Measurements from ENCODE around the gene PKN1. TPM values are rescaled to one million over a fixed set of nuclear protein-coding genes. Genes with fewer than 3 reads are reported as not detected.
"Not testable (repeated sequence)": the region's sequence is repeated elsewhere in the genome, so short reads cannot be mapped to it uniquely, and the experiment has no call there.

Gene PKN1
- polyA plus RNA-seq, 3 donors = 49.5 to 119 (median 49.6) TPM

DNA sequence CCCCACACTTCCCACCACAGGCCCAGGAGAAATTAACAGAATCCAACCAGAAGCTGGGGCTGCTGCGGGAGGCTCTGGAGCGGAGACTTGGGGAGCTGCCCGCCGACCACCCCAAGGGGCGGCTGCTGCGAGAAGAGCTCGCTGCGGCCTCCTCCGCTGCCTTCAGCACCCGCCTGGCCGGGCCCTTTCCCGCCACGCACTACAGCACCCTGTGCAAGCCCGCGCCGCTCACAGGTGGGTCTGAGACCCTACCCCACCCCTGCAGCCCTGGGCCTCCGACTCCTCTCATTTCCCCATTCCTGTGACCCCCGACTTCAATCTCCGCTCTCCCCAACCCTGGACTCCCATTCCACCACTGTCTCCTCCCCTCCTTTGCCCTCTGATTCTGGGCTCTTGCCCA lies 17.8 kb downstream of the PKN1 start:
- H3K27me3 ChIP-seq (ENCODE audit: control insufficient read depth in 2 of 2, insufficient read depth in 2 of 2, low read length in 2 of 2) = no peaks in the 10 kb centered on the region
- H3K4me1 ChIP-seq (ENCODE audit: control insufficient read depth in 1 of 2, insufficient read depth in 2 of 2, low read length in 2 of 2) = no peaks in the 10 kb centered on the region
- Mint-ChIP-seq H3K9me3 (peaks cover 0 to 8% (median 0%) of the 10 kb centered on the region in 7 donors), H3K27me3 (ENCODE audit: low read depth in 3 of 3) (no peaks in the 10 kb centered on the region), H3K27ac (peak overlapping the region in 2 of 7 donors; percentile 15 to 46), H3K4me3 (no peak overlapping the region), H3K36me3 (peaks cover 80 to 98% of the 10 kb centered on the region in 2 donors), H3K4me1 (peaks cover 3% of the 10 kb centered on the region)
- WGBS (ENCODE audit: insufficient coverage) = 97% methylated on average over 16 of the region's 19 CpGs
- no peak overlapping the region for H3K9ac ChIP-seq (ENCODE audit: insufficient read depth, low read length, poor library complexity, severe bottlenecking)
- peaks cover 27% of the 10 kb centered on the region for H3K79me2 ChIP-seq (ENCODE audit: insufficient read depth, low read length)
- no peak overlapping the region for H3K4me3 ChIP-seq (replicated peaks in 1 of 3; ENCODE audit: low read depth in 2 of 3, low read length in 3 of 3)
- H4K20me1 ChIP-seq (ENCODE audit: insufficient read depth, low read length) = peaks cover 69% of the 10 kb centered on the region
- H3K4me2 ChIP-seq (replicated peaks; ENCODE audit: extremely low read depth, low read length, poor library complexity, severe bottlenecking) = no peak overlapping the region
- no peak for DNase-seq
- TF ChIP-seq, protein P1, sequence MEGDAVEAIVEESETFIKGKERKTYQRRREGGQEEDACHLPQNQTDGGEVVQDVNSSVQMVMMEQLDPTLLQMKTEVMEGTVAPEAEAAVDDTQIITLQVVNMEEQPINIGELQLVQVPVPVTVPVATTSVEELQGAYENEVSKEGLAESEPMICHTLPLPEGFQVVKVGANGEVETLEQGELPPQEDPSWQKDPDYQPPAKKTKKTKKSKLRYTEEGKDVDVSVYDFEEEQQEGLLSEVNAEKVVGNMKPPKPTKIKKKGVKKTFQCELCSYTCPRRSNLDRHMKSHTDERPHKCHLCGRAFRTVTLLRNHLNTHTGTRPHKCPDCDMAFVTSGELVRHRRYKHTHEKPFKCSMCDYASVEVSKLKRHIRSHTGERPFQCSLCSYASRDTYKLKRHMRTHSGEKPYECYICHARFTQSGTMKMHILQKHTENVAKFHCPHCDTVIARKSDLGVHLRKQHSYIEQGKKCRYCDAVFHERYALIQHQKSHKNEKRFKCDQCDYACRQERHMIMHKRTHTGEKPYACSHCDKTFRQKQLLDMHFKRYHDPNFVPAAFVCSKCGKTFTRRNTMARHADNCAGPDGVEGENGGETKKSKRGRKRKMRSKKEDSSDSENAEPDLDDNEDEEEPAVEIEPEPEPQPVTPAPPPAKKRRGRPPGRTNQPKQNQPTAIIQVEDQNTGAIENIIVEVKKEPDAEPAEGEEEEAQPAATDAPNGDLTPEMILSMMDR (IDR thresholded peaks at IDR 0.05) = no peak
- H3K27ac ChIP-seq (ENCODE audit: low read depth in 1 of 2, low read length in 2 of 2) = no peak overlapping the region
- H3K9me3 ChIP-seq (replicated peaks in 1 of 2; ENCODE audit: control insufficient read depth in 1 of 2, insufficient read depth in 1 of 2, low read length in 2 of 2) = peaks cover 0 to 5% of the 10 kb centered on the region in 2 donors
- H3K36me3 ChIP-seq (replicated peaks in 1 of 2; ENCODE audit: control insufficient read depth in 1 of 2, insufficient read depth in 2 of 2, low read length in 2 of 2) = peaks cover 80 to 97% of the 10 kb centered on the region in 2 donors
- intact Hi-C loops (cut with micrococcal nuclease) = no loop called here
- no peak overlapping the region for H2AFZ ChIP-seq (ENCODE audit: insufficient read depth, low read depth, low read length, poor library complexity, severe bottlenecking)

DNA sequence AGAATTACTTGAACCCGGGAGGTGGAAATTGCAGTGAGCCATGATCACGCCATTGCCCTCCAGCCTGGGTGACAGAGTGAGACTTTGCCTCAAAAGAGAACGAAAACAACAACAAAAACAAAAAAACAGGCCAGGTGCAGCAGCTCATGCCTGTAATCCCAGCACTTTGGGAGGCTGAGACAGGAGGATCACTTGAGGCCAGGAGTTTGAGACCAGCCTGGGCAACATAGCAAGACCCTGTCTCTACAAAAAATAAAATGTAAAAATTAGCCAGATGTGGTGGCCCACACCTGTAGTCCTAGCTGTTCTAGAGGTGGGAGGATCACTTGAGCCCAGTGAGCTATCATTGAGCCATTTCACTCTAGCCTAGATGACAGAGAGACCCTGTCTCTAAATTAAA lies 19.2 kb downstream of the PKN1 start:
- DNase-seq; H3K4me3 Mint-ChIP-seq; H3K4me1 ChIP-seq (ENCODE audit: control insufficient read depth in 1 of 2, insufficient read depth in 2 of 2, low read length in 2 of 2); H3K4me3 ChIP-seq (replicated peaks in 1 of 3; ENCODE audit: low read depth in 2 of 3, low read length in 3 of 3); H3K27me3 ChIP-seq (ENCODE audit: control insufficient read depth in 2 of 2, insufficient read depth in 2 of 2, low read length in 2 of 2); H2AFZ ChIP-seq (ENCODE audit: insufficient read depth, low read depth, low read length, poor library complexity, severe bottlenecking); H3K4me1 Mint-ChIP-seq; H3K27me3 Mint-ChIP-seq (ENCODE audit: low read depth in 3 of 3); H3K9ac ChIP-seq (ENCODE audit: insufficient read depth, low read length, poor library complexity, severe bottlenecking); H3K9me3 Mint-ChIP-seq; intact Hi-C loops (cut with micrococcal nuclease); H3K4me2 ChIP-seq (replicated peaks; ENCODE audit: extremely low read depth, low read length, poor library complexity, severe bottlenecking); H3K27ac Mint-ChIP-seq; H3K9me3 ChIP-seq (replicated peaks in 1 of 2; ENCODE audit: control insufficient read depth in 1 of 2, insufficient read depth in 1 of 2, low read length in 2 of 2); H3K27ac ChIP-seq (ENCODE audit: low read depth in 1 of 2, low read length in 2 of 2): not testable (repeated sequence)
- Histone ChIP-seq H3K36me3 (replicated peaks in 1 of 2; ENCODE audit: control insufficient read depth in 1 of 2, insufficient read depth in 2 of 2, low read length in 2 of 2) (peaks cover 74 to 95% of the 10 kb centered on the region in 2 donors), H4K20me1 (ENCODE audit: insufficient read depth, low read length) (peaks cover 60% of the 10 kb centered on the region), H3K79me2 (ENCODE audit: insufficient read depth, low read length) (peaks cover 16% of the 10 kb centered on the region)
- peaks cover 76 to 96% of the 10 kb centered on the region in 2 donors for H3K36me3 Mint-ChIP-seq
- 100% methylated on average over 3 of the region's 3 CpGs for WGBS (ENCODE audit: insufficient coverage)

All from CD14-positive monocyte (primary cell).